HG03342 (cell line): Measurements from ENCODE around the gene METTL16.

Experiments
- ATAC-seq: cut with Tn5 transposase; IDR thresholded peaks from one replicate; pipeline ENCODE4 v1.9.1; 2021; ENCODE audit warnings: mild to moderate bottlenecking, moderate library complexity; ENCODE audit not compliant: unreplicated experiment

Gene METTL16

DNA sequence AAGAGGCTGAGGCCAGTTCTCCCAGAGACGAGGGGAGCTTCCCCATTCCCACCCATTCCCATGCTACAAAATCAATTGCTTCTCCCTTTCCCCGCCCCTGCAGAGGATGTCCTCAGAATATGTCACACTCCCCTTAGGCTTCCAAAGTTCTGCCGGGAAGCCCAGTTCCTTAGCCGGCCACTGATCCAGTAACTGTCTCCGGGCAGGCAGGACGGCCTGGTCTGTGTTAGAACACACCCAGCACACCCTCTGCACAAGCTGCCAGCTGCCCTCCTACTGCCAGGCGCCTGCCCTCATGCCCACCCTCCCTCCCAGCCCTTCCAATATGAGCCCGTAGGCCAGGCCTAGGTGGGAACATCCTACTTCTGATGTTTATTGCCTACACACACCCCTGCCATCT lies 143.3 kb downstream of the METTL16 start:
- ATAC-seq = no peak

DNA sequence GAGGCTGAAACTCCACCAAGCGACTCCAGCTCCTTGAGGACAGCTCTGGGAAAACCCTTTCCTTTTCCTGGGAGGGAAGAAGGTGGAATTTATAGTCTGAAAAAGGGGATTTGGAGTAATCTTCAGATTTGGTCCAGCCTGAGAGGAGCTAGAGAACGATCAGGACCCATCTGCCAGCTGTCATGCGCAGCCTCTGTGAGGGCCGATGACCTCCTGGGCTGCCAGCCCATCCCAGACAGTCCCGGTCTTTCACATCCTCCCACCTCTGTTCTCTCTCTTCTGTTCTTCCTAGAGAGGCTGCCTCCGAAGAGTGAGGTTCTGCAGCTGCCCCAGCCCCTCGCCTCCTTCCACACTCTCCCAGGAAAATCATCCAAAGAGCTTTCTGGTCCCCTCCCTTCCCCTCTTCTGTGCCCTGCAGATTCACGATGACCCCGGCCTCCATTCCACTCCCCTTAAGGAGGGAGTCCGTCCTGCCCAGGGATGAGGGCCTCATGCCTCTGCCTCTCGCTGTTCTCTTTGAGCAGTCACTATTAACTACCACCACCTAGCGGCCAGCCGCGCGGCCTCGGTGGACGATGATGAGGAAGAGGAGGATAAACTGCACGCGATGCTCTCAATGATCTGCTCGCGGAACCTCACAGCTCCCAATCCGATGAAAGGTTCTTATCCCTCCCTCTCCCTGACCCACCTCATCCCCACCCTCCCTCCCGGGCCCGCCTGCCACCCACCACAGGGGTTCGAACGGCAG lies 144.8 kb downstream of the METTL16 start:
- no peak for ATAC-seq
